Thoracic aorta (tissue), 2 donors: ENCODE data around the gene TERF2IP. TPM values are rescaled to one million over a fixed set of nuclear protein-coding genes. Genes with fewer than 3 reads are reported as not detected.

Experiments
- ATAC-seq: fragments of 150-250 bp; one replicate; pipeline ENCODE4 v1.8.0; 2017; ENCODE audit warnings: low read depth; ENCODE audit not compliant: insufficient number of reproducible peaks, low FRiP score
- DNase-seq: peaks from one replicate; pipeline ENCODE4 v3.0.0-alpha.2; 2020; ENCODE audit warnings: low spot score
- H3K27ac ChIP-seq, 2 donors: fragments of 200-600 bp; sonication (generic); 1 replicate in 1 of 2; 2 replicates in 1 of 2; pipeline ENCODE4 v1.5.1; 2016; ENCODE audit warnings: mild to moderate bottlenecking in 2 of 2, moderate library complexity in 2 of 2
- H3K27me3 ChIP-seq: fragments of 200-600 bp; sonication (generic); replicated peaks from 2 replicates; pipeline ENCODE4 v1.6.0; 2016; ENCODE audit warnings: mild to moderate bottlenecking; ENCODE audit not compliant: insufficient read depth
- H3K36me3 ChIP-seq: fragments of 200-600 bp; sonication (generic); one replicate; pipeline ENCODE4 v1.5.1; 2016
- H3K4me1 ChIP-seq, 2 donors: fragments of 200-600 bp; sonication (generic); 1 replicate in 1 of 2; 2 replicates in 1 of 2; pipeline versions ENCODE4 v1.5.1 to v1.6.0; 2016; ENCODE audit warnings: low read depth in 2 of 2, mild to moderate bottlenecking in 1 of 2; ENCODE audit not compliant: control insufficient read depth in 1 of 2
- H3K4me3 ChIP-seq: fragments of 200-600 bp; sonication (generic); 2 replicates; pipeline ENCODE4 v1.5.1; 2016; ENCODE audit warnings: mild to moderate bottlenecking
- H3K9me3 ChIP-seq: fragments of 200-600 bp; sonication (generic); 2 replicates; pipeline ENCODE4 v1.5.1; 2016
- CTCF ChIP-seq: fragments of 200-600 bp; sonication (generic); IDR thresholded peaks from one replicate; pipeline ENCODE4 v1.5.1; 2019; ENCODE audit warnings: antibody characterized with exemption
- total RNA-seq, 2 donors: library from RNA; depleted of rRNA; stranded (reverse); fragments of >200 nt; gene quantifications; one replicate each; pipeline versions ENCODE4 v1.1.0 to v1.2.3, GENCODE V29; 2016

TERF2IP gene
- total RNA-seq, 2 donors from 2014 or later = 78.3 to 83.8 TPM

- Histone ChIP-seq H3K4me1 (no peaks in the 10 kb centered on the region), H3K4me3 (no peak overlapping the region), H3K27ac (no peak overlapping the region), H3K27me3 (no peaks in the 10 kb centered on the region), H3K9me3 (no peaks in the 10 kb centered on the region), H3K36me3 (no peaks in the 10 kb centered on the region)
- no peak for TF ChIP-seq CTCF
- no peak for ATAC-seq
- no peak for DNase-seq
Measured at GRCh38 chr16:75695708-75696107, 48.1 kb downstream of the TERF2IP start.

- H3K4me3 ChIP-seq = no peak overlapping the region
- DNase-seq = no peak
- no peaks in the 10 kb centered on the region for H3K9me3 ChIP-seq
- no peak for TF ChIP-seq CTCF
- ATAC-seq = no peak
- no peaks in the 10 kb centered on the region for H3K36me3 ChIP-seq
- H3K27ac ChIP-seq = no peak overlapping the region
- H3K27me3 ChIP-seq = no peaks in the 10 kb centered on the region
- H3K4me1 ChIP-seq = no peaks in the 10 kb centered on the region
Measured at GRCh38 chr16:75697571-75697970, 50.0 kb downstream of the TERF2IP start.

- DNase-seq (no peak), ATAC-seq (no peak)
- no peak for TF ChIP-seq CTCF
- no peaks in the 10 kb centered on the region for H3K9me3 ChIP-seq
- no peak within 1 kb of the TSS for H3K27ac ChIP-seq
- H3K36me3 ChIP-seq = no peaks in the 10 kb centered on the region
- H3K4me3 ChIP-seq = no peak within 1 kb of the TSS
- H3K4me1 ChIP-seq = no peaks in the 10 kb centered on the region
- no peaks in the 10 kb centered on the region for H3K27me3 ChIP-seq
Measured at GRCh38 chr16:75701361-75701760, 53.8 kb downstream of the TERF2IP start, which contains the start of gene DUXB. TSS of gene DUXB (minus strand) at chr16:75701461. CDS start at chr16:75701418, 43 bp downstream.

- H3K27ac ChIP-seq = no peak overlapping the region
- ATAC-seq (no peak), DNase-seq (no peak)
- TF ChIP-seq CTCF = no peak
- no peaks in the 10 kb centered on the region for H3K36me3 ChIP-seq
- no peaks in the 10 kb centered on the region for H3K4me1 ChIP-seq
- H3K4me3 ChIP-seq = no peak overlapping the region
- no peaks in the 10 kb centered on the region for H3K9me3 ChIP-seq
- no peaks in the 10 kb centered on the region for H3K27me3 ChIP-seq
Measured at GRCh38 chr16:75702242-75702641, 54.7 kb downstream of the TERF2IP start.

DNA sequence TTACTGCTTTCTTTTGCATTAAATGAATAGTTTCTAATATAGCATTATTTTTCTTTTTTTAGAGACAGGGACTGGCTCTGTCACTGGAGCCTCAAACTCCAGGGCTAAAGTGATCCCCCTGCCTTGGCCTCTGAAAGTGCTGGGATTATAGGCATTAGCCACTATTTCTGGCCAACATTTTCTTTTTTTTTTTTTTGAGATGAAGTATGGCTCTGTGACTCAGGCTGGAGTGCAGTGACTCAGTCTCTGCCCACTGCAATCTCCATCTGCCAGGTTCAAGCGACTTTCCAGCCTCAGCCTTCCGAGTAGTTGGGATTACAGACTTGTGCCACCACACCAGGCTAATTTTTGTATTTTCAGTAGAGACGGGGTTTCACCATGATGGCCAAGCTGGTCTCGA lies 55.7 kb downstream of the TERF2IP start:
- TF ChIP-seq CTCF = no peak
- H3K27ac ChIP-seq = no peak overlapping the region

More for the DNA sequence above, 55.7 kb downstream of the TERF2IP start:
- no peak for DNase-seq
- no peak for ATAC-seq
- H3K4me3 ChIP-seq = no peak overlapping the region
- no peaks in the 10 kb centered on the region for H3K9me3 ChIP-seq
- no peaks in the 10 kb centered on the region for H3K4me1 ChIP-seq
- no peaks in the 10 kb centered on the region for H3K27me3 ChIP-seq
- H3K36me3 ChIP-seq = no peaks in the 10 kb centered on the region

Other genes with a start within 250 kb of the TERF2IP start
- gene CFDP1, start 214.3 kb upstream of the TERF2IP start, total RNA-seq = 10 to 100 TPM; 31.1 to 84.7 TPM
- 10 to 100 TPM; 11.6 to 29.6 TPM for gene TMEM170A, start 183.1 kb upstream of the TERF2IP start, total RNA-seq
- gene CHST6, start 152.3 kb upstream of the TERF2IP start, total RNA-seq = 1 to 10 TPM; 7.7 to 8.3 TPM
- under 1 TPM in 1 of 2 donors, not detected in 1; 0.56 TPM for gene CHST5, start 111.7 kb upstream of the TERF2IP start, total RNA-seq
- 10 to 100 TPM; 10.4 to 11.8 TPM for gene TMEM231, start 91.5 kb upstream of the TERF2IP start, total RNA-seq
- gene GABARAPL2, start 81.4 kb upstream of the TERF2IP start, total RNA-seq = 100 to 1,000 TPM; 101 to 122 TPM
- gene ADAT1, start 24.5 kb upstream of the TERF2IP start, total RNA-seq = 10 to 100 TPM; 41.2 to 46.3 TPM
- 10 to 100 TPM; 71.5 to 76.1 TPM for gene KARS1, start 108 bp upstream of the TERF2IP start, total RNA-seq
- not detected for gene CPHXL2, start 29.2 kb downstream of the TERF2IP start, total RNA-seq
- not detected for gene DUXB, start 53.7 kb downstream of the TERF2IP start, total RNA-seq
- not detected for gene CPHXL, start 78.7 kb downstream of the TERF2IP start, total RNA-seq